ENCODE results near the gene NFATC2.

NFATC2 gene

DNA sequence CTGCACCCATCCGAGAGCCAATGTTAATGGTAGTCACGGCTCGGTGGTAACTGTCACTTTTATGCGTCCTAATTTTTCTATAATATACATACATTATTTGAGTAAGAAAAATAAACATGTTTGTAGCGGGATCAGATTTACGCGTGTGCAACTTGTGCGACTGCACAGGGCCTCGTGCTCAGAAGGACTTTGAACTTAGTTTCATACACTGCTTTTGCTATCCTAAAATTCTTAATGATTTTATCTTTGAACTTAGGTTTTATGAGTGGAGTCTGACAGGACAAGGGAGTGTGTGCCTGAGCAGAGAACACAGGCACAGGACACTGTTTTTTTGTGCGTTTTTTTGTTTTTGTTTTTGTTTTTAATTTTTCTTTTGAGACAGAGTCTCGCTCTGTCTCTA is 189.7 kb downstream of the NFATC2 start:
- H3K27ac ChIP-seq (ENCODE audit: low read depth, low read length, poor library complexity, severe bottlenecking), result no peak overlapping the region
- no peaks in the 10 kb centered on the region for H4K20me1 ChIP-seq (ENCODE audit: insufficient read depth, low read length)
- H3K4me3 ChIP-seq (ENCODE audit: low read depth, low read length, poor library complexity, severe bottlenecking), result no peak overlapping the region
- H3K27me3 ChIP-seq (ENCODE audit: insufficient read depth, low read length), result 0 out of 2 replicates have a peak, but pooled peaks cover 4% of the 10 kb centered on the region
- no peaks in the 10 kb centered on the region for H3K9me2 ChIP-seq (ENCODE audit: low read depth, low read length)
- no peaks in the 10 kb centered on the region for H3F3A ChIP-seq (ENCODE audit: insufficient read depth, low read length)
- no peak overlapping the region for H3K9ac ChIP-seq (ENCODE audit: low read length)
- H3K4me2 ChIP-seq (ENCODE audit: low read length), result no peak overlapping the region
- no peaks in the 10 kb centered on the region for H3K79me2 ChIP-seq (ENCODE audit: insufficient read depth, low read length)
- H3K9me3 ChIP-seq (ENCODE audit: low read length), result no peaks in the 10 kb centered on the region
- H3K4me1 ChIP-seq (ENCODE audit: insufficient read depth, low read length, severe bottlenecking), result no peaks in the 10 kb centered on the region
- H3K36me3 ChIP-seq (ENCODE audit: insufficient read depth, low read length), result no peaks in the 10 kb centered on the region
- TF ChIP-seq, protein P1, sequence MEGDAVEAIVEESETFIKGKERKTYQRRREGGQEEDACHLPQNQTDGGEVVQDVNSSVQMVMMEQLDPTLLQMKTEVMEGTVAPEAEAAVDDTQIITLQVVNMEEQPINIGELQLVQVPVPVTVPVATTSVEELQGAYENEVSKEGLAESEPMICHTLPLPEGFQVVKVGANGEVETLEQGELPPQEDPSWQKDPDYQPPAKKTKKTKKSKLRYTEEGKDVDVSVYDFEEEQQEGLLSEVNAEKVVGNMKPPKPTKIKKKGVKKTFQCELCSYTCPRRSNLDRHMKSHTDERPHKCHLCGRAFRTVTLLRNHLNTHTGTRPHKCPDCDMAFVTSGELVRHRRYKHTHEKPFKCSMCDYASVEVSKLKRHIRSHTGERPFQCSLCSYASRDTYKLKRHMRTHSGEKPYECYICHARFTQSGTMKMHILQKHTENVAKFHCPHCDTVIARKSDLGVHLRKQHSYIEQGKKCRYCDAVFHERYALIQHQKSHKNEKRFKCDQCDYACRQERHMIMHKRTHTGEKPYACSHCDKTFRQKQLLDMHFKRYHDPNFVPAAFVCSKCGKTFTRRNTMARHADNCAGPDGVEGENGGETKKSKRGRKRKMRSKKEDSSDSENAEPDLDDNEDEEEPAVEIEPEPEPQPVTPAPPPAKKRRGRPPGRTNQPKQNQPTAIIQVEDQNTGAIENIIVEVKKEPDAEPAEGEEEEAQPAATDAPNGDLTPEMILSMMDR (IDR thresholded peaks at IDR 0.05; ENCODE audit: low read length), result no peak
- TF ChIP-seq EZH2 (IDR thresholded peaks at IDR 0.05; ENCODE audit: borderline replicate concordance, low read length), result no peak
- no peak overlapping the region for H2AFZ ChIP-seq (ENCODE audit: low read length)

DNA sequence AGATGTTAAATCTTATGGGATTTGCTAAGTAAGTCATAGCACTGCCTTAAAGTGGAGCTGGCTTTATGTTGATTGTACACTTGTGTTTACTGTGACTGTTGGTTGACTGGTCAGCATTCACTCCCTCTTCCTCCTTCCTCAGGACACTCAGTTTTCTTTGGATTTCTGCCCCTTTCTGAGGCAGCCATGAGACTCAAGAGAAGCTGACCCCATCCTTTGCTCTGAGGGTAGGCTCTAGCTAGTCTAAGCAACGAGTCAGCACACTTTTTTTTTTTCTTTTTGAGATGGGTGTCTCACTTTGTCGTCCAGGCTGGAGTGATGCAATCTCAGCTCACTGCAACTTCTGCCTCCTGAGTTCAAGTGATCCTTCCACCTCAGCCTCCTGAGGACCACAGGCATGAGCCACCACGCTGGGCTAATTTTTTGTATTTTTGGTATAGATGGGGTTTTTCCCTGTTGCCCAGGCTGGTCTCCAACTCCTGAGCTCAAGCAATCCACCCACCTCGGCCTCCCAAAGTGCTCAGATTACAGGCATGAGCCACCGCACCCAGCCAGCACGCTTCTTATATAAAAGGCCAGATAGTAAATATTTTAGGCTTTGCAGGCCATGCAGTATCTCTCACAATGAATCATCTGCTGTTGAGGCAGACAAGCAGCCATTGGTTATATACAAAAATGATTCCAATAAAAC is 191.4 kb downstream of the NFATC2 start:
- no peak overlapping the region for H3K27ac ChIP-seq (ENCODE audit: low read depth, low read length, poor library complexity, severe bottlenecking)
- no peaks in the 10 kb centered on the region for H3F3A ChIP-seq (ENCODE audit: insufficient read depth, low read length)
- H3K4me3 ChIP-seq (ENCODE audit: low read depth, low read length, poor library complexity, severe bottlenecking), result no peak overlapping the region

DNA sequence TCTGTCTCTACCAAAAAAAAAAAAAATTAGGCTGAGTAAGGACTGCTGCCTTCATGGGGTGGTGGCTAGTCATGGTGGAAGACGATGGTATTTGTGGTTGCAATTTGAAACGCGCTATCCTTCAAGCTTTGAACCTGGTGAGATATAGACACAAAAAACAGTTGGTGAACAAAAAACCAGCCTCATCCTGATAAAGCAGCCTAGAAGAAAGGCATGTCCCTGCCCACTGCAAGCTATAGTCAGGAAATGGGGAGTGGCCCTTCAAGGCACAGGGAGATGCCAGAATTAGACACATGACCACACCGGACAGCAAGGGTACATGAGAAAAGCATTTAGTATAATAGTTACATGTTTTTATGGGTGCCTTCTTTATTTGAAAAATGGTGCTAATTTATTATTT is 193.6 kb downstream of the NFATC2 start:
- Histone ChIP-seq H3K9me2 (ENCODE audit: low read depth, low read length) (no peaks in the 10 kb centered on the region), H3K27me3 (ENCODE audit: insufficient read depth, low read length) (peaks cover 4% of the 10 kb centered on the region; the same call in 1 of the 2 replicates), H3K9ac (ENCODE audit: low read length) (no peak overlapping the region), H3K9me3 (ENCODE audit: low read length) (no peaks in the 10 kb centered on the region), H3K4me1 (ENCODE audit: insufficient read depth, low read length, severe bottlenecking) (no peaks in the 10 kb centered on the region), H2AFZ (ENCODE audit: low read length) (no peak overlapping the region), H4K20me1 (ENCODE audit: insufficient read depth, low read length) (no peaks in the 10 kb centered on the region), H3K79me2 (ENCODE audit: insufficient read depth, low read length) (no peaks in the 10 kb centered on the region), H3K4me2 (ENCODE audit: low read length) (no peak overlapping the region), H3F3A (ENCODE audit: insufficient read depth, low read length) (no peaks in the 10 kb centered on the region), H3K27ac (ENCODE audit: low read depth, low read length, poor library complexity, severe bottlenecking) (no peak overlapping the region), H3K36me3 (ENCODE audit: insufficient read depth, low read length) (no peaks in the 10 kb centered on the region), H3K4me3 (ENCODE audit: low read depth, low read length, poor library complexity, severe bottlenecking) (no peak overlapping the region)
- TF ChIP-seq EZH2 (IDR thresholded peaks at IDR 0.05; ENCODE audit: borderline replicate concordance, low read length), result no peak
- TF ChIP-seq, protein P1 (IDR thresholded peaks at IDR 0.05; ENCODE audit: low read length), result no peak

More for the DNA sequence above, 191.4 kb downstream of the NFATC2 start:
- Histone ChIP-seq H4K20me1 (ENCODE audit: insufficient read depth, low read length) (no peaks in the 10 kb centered on the region), H3K79me2 (ENCODE audit: insufficient read depth, low read length) (no peaks in the 10 kb centered on the region), H3K4me2 (ENCODE audit: low read length) (no peak overlapping the region), H3K9me3 (ENCODE audit: low read length) (no peaks in the 10 kb centered on the region), H3K27me3 (ENCODE audit: insufficient read depth, low read length) (0 out of 2 replicates have a peak, but pooled peaks cover 8% of the 10 kb centered on the region), H2AFZ (ENCODE audit: low read length) (no peak overlapping the region), H3K9me2 (ENCODE audit: low read depth, low read length) (no peaks in the 10 kb centered on the region), H3K9ac (ENCODE audit: low read length) (no peak overlapping the region), H3K36me3 (ENCODE audit: insufficient read depth, low read length) (no peaks in the 10 kb centered on the region), H3K4me1 (ENCODE audit: insufficient read depth, low read length, severe bottlenecking) (no peaks in the 10 kb centered on the region)
- TF ChIP-seq EZH2 (IDR thresholded peaks at IDR 0.05; ENCODE audit: borderline replicate concordance, low read length), result no peak
- TF ChIP-seq, protein P1 (IDR thresholded peaks at IDR 0.05; ENCODE audit: low read length), result no peak
